MV-4-11 (cell line): ENCODE results near the gene PROCA1.
"Not testable (repeated sequence)": the region's sequence is repeated elsewhere in the genome, so short reads cannot be mapped to it uniquely, and the experiment has no call there.

Source experiments
- DNase-seq: peaks from one replicate; lab custom pipeline; 2025; lab: John Stamatoyannopoulos, UW

PROCA1 gene

DNA sequence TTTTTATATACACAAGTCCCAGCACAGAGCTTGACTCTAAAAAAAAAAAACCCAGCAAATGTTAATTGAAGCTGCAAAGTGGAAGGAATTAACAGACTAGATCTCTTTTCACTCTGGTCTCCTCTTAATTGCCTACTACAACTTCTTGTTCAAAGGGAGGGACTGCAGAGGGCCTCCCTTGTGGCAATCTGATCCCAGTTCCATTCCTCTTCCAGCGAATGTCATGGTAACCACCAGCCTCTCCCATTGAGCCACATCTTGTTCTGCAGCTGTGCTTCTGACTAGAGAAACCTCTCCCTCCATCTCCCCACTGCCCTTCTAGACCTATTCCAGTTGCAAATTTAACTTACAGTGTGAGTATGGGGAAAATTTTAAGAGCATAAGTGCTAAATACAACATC lies 43.8 kb downstream of the PROCA1 start:
- DNase-seq, result no peak

DNA sequence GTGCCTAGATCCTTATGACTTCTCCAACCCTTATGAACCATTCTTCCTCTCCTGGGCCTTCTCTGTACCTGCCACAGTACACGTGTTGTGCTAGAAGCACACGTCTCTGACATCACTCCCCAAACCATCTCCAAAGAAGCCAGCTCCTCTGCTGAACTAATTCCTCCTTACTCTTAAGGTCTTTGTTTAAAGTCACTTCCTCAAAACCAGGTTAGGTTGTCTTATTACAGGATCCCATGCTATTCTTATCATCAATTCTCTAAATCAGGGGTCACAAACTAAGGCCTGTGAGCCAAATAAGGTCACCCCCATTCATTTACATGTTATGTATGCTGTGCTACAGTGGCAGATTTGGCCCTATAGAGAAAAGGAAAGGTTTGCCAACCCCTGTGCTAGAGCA lies 45.7 kb downstream of the PROCA1 start:
- DNase-seq, result peak; percentile 50

- no peak for DNase-seq
Measured at GRCh38 chr17:28663723-28664122, 48.0 kb downstream of the PROCA1 start.

DNA sequence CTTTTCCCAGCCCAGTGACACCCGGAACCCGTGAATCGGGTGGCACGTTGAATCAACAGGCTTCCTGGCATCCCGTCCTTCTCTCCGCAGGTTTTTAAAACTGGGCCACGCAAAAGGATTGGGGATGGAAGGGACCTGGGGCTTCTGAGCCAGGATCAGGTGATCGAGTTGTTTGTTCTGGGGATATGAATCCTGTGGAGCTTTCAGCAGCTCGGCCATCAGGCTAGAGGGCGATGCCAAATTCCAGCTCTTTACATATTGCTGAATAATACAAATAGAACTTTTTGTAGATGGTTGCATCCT lies 49.2 kb downstream of the PROCA1 start:
- no peak for DNase-seq

- DNase-seq, result peak; percentile 86
Measured at GRCh38 chr17:28661635-28662526, 49.8 kb downstream of the PROCA1 start, which contains the start of the genes SDF2 and SUPT6H. Gene SDF2 (minus strand): TSS chr17:28661906. CDS start chr17:28661876, 30 bp downstream. Gene SUPT6H (plus strand): TSS chr17:28662205. CDS start chr17:28673402, 11,197 bp downstream.

DNA sequence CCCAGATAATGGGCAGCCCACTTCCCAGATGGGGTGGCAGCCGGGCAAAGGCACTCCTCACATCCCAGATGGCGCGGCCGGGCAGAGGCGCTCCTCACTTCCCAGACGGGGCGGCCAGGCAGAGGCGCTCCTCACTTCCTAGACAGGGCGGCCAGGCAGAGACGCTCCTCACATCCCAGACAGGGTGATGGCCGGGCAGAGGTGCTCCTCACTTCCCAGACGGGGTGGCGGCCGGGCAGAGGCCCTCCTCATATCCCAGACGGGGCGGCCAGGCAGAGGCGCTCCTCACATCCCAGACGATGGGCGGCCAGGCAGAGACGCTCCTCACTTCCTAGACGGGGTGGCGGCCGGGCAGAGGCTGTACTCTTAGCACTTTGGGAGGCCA lies 52.2 kb downstream of the PROCA1 start:
- DNase-seq, result not testable (repeated sequence)

- not testable (repeated sequence) for DNase-seq
Measured at GRCh38 chr17:28658766-28659496, 52.8 kb downstream of the PROCA1 start.

DNA sequence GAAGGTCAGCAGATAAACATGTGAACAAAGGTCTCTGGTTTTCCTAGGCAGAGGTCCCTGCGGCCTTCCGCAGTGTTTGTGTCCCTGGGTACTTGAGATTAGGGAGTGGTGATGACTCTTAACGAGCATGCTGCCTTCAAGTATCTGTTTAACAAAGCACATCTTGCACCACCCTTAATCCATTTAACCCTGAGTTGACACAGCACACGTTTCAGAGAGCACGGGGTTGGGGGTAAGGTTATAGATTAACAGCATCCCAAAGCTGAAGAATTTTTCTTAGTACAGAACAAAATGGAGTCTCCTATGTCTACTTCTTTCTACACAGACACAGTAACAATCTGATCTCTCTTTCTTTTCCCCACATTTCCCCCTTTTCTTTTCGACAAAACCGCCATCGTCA lies 53.3 kb downstream of the PROCA1 start:
- DNase-seq, result not testable (repeated sequence)

- no peak for DNase-seq
Measured at GRCh38 chr17:28657756-28658155, 53.9 kb downstream of the PROCA1 start.

DNA sequence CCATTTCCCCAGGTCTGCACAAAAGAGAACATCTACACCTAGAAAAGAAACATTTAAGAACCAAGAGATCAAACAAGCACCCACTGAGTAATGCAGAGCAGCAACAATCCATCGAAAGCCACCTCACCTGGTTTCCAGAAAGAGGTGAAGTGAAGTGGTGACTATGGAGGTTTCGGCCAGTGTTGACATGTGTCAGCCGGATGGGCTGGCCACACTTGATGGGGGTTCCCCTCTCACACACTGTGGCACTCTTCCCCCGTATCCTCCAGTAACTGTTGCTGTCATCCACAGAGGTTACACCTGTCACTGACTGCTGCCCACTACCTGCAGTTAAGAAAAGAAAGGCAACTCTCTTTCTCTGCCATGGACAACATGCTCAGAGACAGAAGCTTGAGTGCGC lies 56.5 kb downstream of the PROCA1 start:
- DNase-seq, result no peak
